Effector memory CD4-positive, alpha-beta T cell (primary cell): ENCODE data around the gene VEGFA.

Experiments used
- DNase-seq, 3 donors: peaks; one replicate each; pipeline ENCODE4 v3.0.0-alpha.2; 2020
- H3K27ac ChIP-seq: 2 replicates; pipeline ENCODE4 v1.7.0; 2013; ENCODE audit warnings: mild to moderate bottlenecking, low read length, moderate library complexity; ENCODE audit not compliant: insufficient read depth, poor library complexity, severe bottlenecking
- H3K27me3 ChIP-seq: replicated peaks from 2 replicates; pipeline ENCODE4 v1.7.0; 2013; ENCODE audit warnings: mild to moderate bottlenecking, low read length; ENCODE audit not compliant: insufficient read depth, control insufficient read depth, poor library complexity, severe bottlenecking
- H3K36me3 ChIP-seq: 2 replicates; pipeline ENCODE4 v1.7.0; 2013; ENCODE audit warnings: mild to moderate bottlenecking, low read length, moderate library complexity; ENCODE audit not compliant: control insufficient read depth, insufficient read depth
- H3K4me1 ChIP-seq: 2 replicates; pipeline ENCODE4 v1.7.0; 2013; ENCODE audit warnings: low read length, mild to moderate bottlenecking; ENCODE audit not compliant: control insufficient read depth, insufficient read depth, poor library complexity, severe bottlenecking
- H3K4me3 ChIP-seq: 2 replicates; pipeline ENCODE4 v1.7.0; 2013; ENCODE audit warnings: low read length, low read depth, mild to moderate bottlenecking; ENCODE audit not compliant: insufficient read depth, poor library complexity, severe bottlenecking
- H3K9me3 ChIP-seq: 2 replicates; pipeline ENCODE4 v1.7.0; 2013; ENCODE audit warnings: mild to moderate bottlenecking, low read length, moderate library complexity; ENCODE audit not compliant: control insufficient read depth

The VEGFA gene

GRCh38 chr6:43823879-43824702 is 54.1 kb downstream of the VEGFA start:
- H3K9me3 ChIP-seq: no peaks in the 10 kb centered on the region
- DNase-seq: no peak
- H3K27me3 ChIP-seq: no peaks in the 10 kb centered on the region
- no peak overlapping the region for H3K4me3 ChIP-seq
- H3K27ac ChIP-seq: no peak overlapping the region
- no peaks in the 10 kb centered on the region for H3K36me3 ChIP-seq
- H3K4me1 ChIP-seq: no peaks in the 10 kb centered on the region

- Histone ChIP-seq H3K27me3 (no peaks in the 10 kb centered on the region), H3K4me1 (no peaks in the 10 kb centered on the region), H3K4me3 (no peak overlapping the region), H3K9me3 (no peaks in the 10 kb centered on the region), H3K36me3 (no peaks in the 10 kb centered on the region), H3K27ac (no peak overlapping the region)
- DNase-seq: no peak
Measured at GRCh38 chr6:43824703-43825064, 54.7 kb downstream of the VEGFA start.

- H3K4me1 ChIP-seq: no peaks in the 10 kb centered on the region
- no peaks in the 10 kb centered on the region for H3K27me3 ChIP-seq
- no peak overlapping the region for H3K27ac ChIP-seq
- DNase-seq: no peak
- no peak overlapping the region for H3K4me3 ChIP-seq
- no peaks in the 10 kb centered on the region for H3K9me3 ChIP-seq
- H3K36me3 ChIP-seq: no peaks in the 10 kb centered on the region
Measured at GRCh38 chr6:43825187-43826115, 55.4 kb downstream of the VEGFA start.

GRCh38 chr6:43826730-43827129 is 56.7 kb downstream of the VEGFA start:
- Histone ChIP-seq H3K4me3 (no peak overlapping the region), H3K4me1 (no peaks in the 10 kb centered on the region), H3K9me3 (no peaks in the 10 kb centered on the region), H3K27ac (no peak overlapping the region), H3K36me3 (no peaks in the 10 kb centered on the region), H3K27me3 (no peaks in the 10 kb centered on the region)
- DNase-seq: no peak

- Histone ChIP-seq H3K27ac (no peak overlapping the region), H3K4me3 (no peak overlapping the region)
- no peak for DNase-seq
Measured at GRCh38 chr6:43827898-43828297, 57.9 kb downstream of the VEGFA start.

GRCh38 chr6:43828711-43829110 is 58.7 kb downstream of the VEGFA start:
- Histone ChIP-seq H3K9me3 (no peaks in the 10 kb centered on the region), H3K36me3 (no peaks in the 10 kb centered on the region), H3K27me3 (no peaks in the 10 kb centered on the region), H3K27ac (no peak overlapping the region), H3K4me3 (no peak overlapping the region), H3K4me1 (no peaks in the 10 kb centered on the region)
- no peak for DNase-seq

More at GRCh38 chr6:43827898-43828297, 57.9 kb downstream of the VEGFA start:
- no peaks in the 10 kb centered on the region for H3K9me3 ChIP-seq
- H3K36me3 ChIP-seq: no peaks in the 10 kb centered on the region
- no peaks in the 10 kb centered on the region for H3K4me1 ChIP-seq
- no peaks in the 10 kb centered on the region for H3K27me3 ChIP-seq

GRCh38 chr6:43829470-43829869 is 59.5 kb downstream of the VEGFA start:
- Histone ChIP-seq H3K36me3 (no peaks in the 10 kb centered on the region), H3K9me3 (no peaks in the 10 kb centered on the region), H3K4me1 (no peaks in the 10 kb centered on the region), H3K27me3 (no peaks in the 10 kb centered on the region), H3K4me3 (no peak overlapping the region), H3K27ac (no peak overlapping the region)
- no peak for DNase-seq

GRCh38 chr6:43830775-43831174 is 60.8 kb downstream of the VEGFA start:
- no peaks in the 10 kb centered on the region for H3K9me3 ChIP-seq
- H3K4me1 ChIP-seq: no peaks in the 10 kb centered on the region

GRCh38 chr6:43831191-43831590 is 61.2 kb downstream of the VEGFA start:
- Histone ChIP-seq H3K9me3 (no peaks in the 10 kb centered on the region), H3K27ac (no peak overlapping the region), H3K27me3 (no peaks in the 10 kb centered on the region)

More at GRCh38 chr6:43830775-43831174, 60.8 kb downstream of the VEGFA start:
- Histone ChIP-seq H3K27me3 (no peaks in the 10 kb centered on the region), H3K4me3 (no peak overlapping the region), H3K36me3 (no peaks in the 10 kb centered on the region), H3K27ac (no peak overlapping the region)
- no peak for DNase-seq

More at GRCh38 chr6:43831191-43831590, 61.2 kb downstream of the VEGFA start:
- Histone ChIP-seq H3K36me3 (no peaks in the 10 kb centered on the region), H3K4me1 (no peaks in the 10 kb centered on the region), H3K4me3 (no peak overlapping the region)
- DNase-seq: no peak
